ENCODE data around the gene CLASP2. TPM values are rescaled to one million over a fixed set of nuclear protein-coding genes. Genes with fewer than 3 reads are reported as not detected.

CLASP2 gene
- 41.8 and 54.6 TPM in 2 replicates for total RNA-seq

DNA sequence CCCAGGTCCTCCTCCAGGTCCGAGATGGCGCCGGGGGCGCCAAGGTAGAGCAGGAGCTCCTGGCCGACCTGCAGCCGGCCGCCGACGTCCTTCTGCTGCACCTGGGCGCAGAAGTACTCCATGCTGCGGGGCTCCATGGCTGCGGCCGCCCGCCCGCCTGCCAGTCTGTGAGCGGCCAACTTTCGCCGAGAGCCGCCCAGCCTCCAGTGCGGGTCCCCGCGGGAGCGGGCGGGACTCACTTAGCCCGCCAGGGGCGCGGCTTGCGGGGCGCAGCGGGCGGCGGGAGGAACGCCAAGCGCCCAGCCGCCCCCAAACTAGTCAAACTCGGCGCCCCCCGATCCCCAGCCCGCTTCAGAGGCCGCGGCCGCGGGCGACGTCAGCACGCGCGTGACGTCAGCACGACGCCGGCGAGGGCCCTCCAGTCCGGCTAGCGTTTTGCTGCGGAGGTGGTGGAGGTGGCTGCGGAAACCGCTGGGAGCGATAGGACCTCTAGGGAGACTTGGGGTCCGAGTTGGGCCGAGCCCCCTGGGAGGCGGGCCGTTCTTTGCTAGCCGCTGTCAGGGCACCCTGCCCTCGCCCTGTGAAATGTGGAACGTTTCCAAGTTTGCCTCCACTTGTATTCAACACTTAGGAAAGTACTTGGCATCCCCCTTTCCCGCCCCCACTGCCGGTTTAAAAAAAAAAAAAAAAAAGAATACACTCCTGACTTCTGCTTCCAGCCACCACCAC lies at the start of gene CLASP2:
TSS of gene CLASP2 (minus strand) at position 389 of the 729 bp plus-strand sequence. CDS start at position 137, 252 bp downstream.

Small RNAs within 50 kb of the gene (small RNA-seq; reads per million reads assigned to genes)
- gene COX6CP10: not detected
- gene RNA5SP128: not detected

Other genes with a start within 250 kb of the CLASP2 start
- 257 and 358 TPM in 2 replicates for gene PDCD6IP, start 80.4 kb upstream of the CLASP2 start, total RNA-seq

Data from vein endothelial cell (primary cell).